ENCODE measurements around the gene RALGAPB.
"Not testable (repeated sequence)": the region's sequence is repeated elsewhere in the genome, so short reads cannot be mapped to it uniquely, and the experiment has no call there.

Gene RALGAPB

GRCh38 chr20:38497246-38497935 is 24.7 kb downstream of the RALGAPB start:
- DNase-seq, result no peak

GRCh38 chr20:38498909-38499308 is 26.3 kb downstream of the RALGAPB start:
- DNase-seq, result no peak

GRCh38 chr20:38499366-38499765 is 26.7 kb downstream of the RALGAPB start:
- DNase-seq, result no peak

GRCh38 chr20:38501858-38502436 is 29.3 kb downstream of the RALGAPB start:
- no peak for DNase-seq

GRCh38 chr20:38504368-38505090 is 31.9 kb downstream of the RALGAPB start:
- no peak for DNase-seq

- DNase-seq, result no peak
Measured at GRCh38 chr20:38505091-38505455, 32.4 kb downstream of the RALGAPB start.

GRCh38 chr20:38511726-38512125 is 39.1 kb downstream of the RALGAPB start:
- DNase-seq, result not testable (repeated sequence)

- DNase-seq, result no peak
Measured at GRCh38 chr20:38514185-38514584, 41.5 kb downstream of the RALGAPB start.

GRCh38 chr20:38514947-38515346 is 42.3 kb downstream of the RALGAPB start:
- no peak for DNase-seq

- no peak for DNase-seq
Measured at GRCh38 chr20:38515631-38516030, 43.0 kb downstream of the RALGAPB start.

- no peak for DNase-seq
Measured at GRCh38 chr20:38519426-38519825, 46.8 kb downstream of the RALGAPB start.

- DNase-seq, result no peak
Measured at GRCh38 chr20:38520261-38520660, 47.6 kb downstream of the RALGAPB start.

- DNase-seq, result peak; percentile 36
Measured at GRCh38 chr20:38523697-38524096, 51.1 kb downstream of the RALGAPB start.

- no peak for DNase-seq
Measured at GRCh38 chr20:38528167-38528566, 55.5 kb downstream of the RALGAPB start.

- no peak for DNase-seq
Measured at GRCh38 chr20:38531021-38531420, 58.4 kb downstream of the RALGAPB start.

GRCh38 chr20:38534756-38535155 is 62.1 kb downstream of the RALGAPB start:
- no peak for DNase-seq

GRCh38 chr20:38536310-38536709 is 63.7 kb downstream of the RALGAPB start:
- DNase-seq, result peak; percentile 55

- DNase-seq, result no peak
Measured at GRCh38 chr20:38537176-38537575, 64.5 kb downstream of the RALGAPB start.

GRCh38 chr20:38538789-38539188 is 66.1 kb downstream of the RALGAPB start:
- DNase-seq, result no peak

- no peak for DNase-seq
Measured at GRCh38 chr20:38543014-38543906, 70.6 kb downstream of the RALGAPB start.

- no peak for DNase-seq
Measured at GRCh38 chr20:38545771-38546170, 73.1 kb downstream of the RALGAPB start.

GRCh38 chr20:38547288-38548085 is 74.8 kb downstream of the RALGAPB start:
- no peak for DNase-seq

Data from fibroblast of skin of abdomen (primary cell).